BJ (cell line): Measurements from ENCODE around the gene CUL7. TPM values are rescaled to one million over a fixed set of nuclear protein-coding genes. Genes with fewer than 3 reads are reported as not detected.

Source experiments
- CTCF ChIA-PET: fragments of 350-600 bp; formaldehyde crosslinking; extraction: SDS; loops from one replicate; lab custom pipeline; 2021; ENCODE audit warnings: antibody characterized with exemption, inconsistent platforms; lab: Yijun Ruan, JAX
- POLR2A ChIA-PET: fragments of 300-600 bp; sonication (Branson Sonifier 250); formaldehyde crosslinking; extraction: SDS; loops from one replicate; lab custom pipeline; 2021; ENCODE audit warnings: antibody characterized with exemption; lab: Charles Lee
- DNase-seq: peaks from one replicate; pipeline ENCODE4 v3.0.0-alpha.2; 2011; ENCODE audit warnings: low read depth
- H3K27me3 ChIP-seq: 2 replicates; pipeline ENCODE4 v1.6.0; 2011; ENCODE audit warnings: low read length; ENCODE audit not compliant: control insufficient read depth, insufficient read depth
- H3K36me3 ChIP-seq: 2 replicates; pipeline ENCODE4 v1.5.1; 2011; ENCODE audit warnings: low read length; ENCODE audit not compliant: control insufficient read depth, insufficient read depth
- H3K4me3 ChIP-seq: 2 replicates; pipeline ENCODE4 v1.5.1; 2011; ENCODE audit warnings: low read depth, mild to moderate bottlenecking, control low read depth, low read length
- polyA plus RNA-seq: library from polyadenylated mRNA; depleted of rRNA; stranded (reverse); fragments of >200 nt; gene quantifications from 2 replicates; pipeline ENCODE4 v1.2.3, GENCODE V29; 2011
- TF ChIP-seq, protein P1 (sequence below): IDR thresholded peaks from 2 replicates; pipeline ENCODE4 v1.5.1; 2011; ENCODE audit warnings: low read depth, mild to moderate bottlenecking, control low read depth, inconsistent platforms, low read length, moderate library complexity; ENCODE audit not compliant: insufficient read depth

Gene CUL7
- polyA plus RNA-seq, 1 experiment = 50.7 TPM

- TF ChIP-seq, protein P1, sequence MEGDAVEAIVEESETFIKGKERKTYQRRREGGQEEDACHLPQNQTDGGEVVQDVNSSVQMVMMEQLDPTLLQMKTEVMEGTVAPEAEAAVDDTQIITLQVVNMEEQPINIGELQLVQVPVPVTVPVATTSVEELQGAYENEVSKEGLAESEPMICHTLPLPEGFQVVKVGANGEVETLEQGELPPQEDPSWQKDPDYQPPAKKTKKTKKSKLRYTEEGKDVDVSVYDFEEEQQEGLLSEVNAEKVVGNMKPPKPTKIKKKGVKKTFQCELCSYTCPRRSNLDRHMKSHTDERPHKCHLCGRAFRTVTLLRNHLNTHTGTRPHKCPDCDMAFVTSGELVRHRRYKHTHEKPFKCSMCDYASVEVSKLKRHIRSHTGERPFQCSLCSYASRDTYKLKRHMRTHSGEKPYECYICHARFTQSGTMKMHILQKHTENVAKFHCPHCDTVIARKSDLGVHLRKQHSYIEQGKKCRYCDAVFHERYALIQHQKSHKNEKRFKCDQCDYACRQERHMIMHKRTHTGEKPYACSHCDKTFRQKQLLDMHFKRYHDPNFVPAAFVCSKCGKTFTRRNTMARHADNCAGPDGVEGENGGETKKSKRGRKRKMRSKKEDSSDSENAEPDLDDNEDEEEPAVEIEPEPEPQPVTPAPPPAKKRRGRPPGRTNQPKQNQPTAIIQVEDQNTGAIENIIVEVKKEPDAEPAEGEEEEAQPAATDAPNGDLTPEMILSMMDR = no peak
- ChIA-PET POLR2A (no interaction called here), CTCF (no interaction called here)
- H3K4me3 ChIP-seq = no peak overlapping the region
- DNase-seq = no peak
- peaks cover 28% of the 10 kb centered on the region for H3K36me3 ChIP-seq
- H3K27me3 ChIP-seq = no peaks in the 10 kb centered on the region
These were observed 27.3 kb downstream of the CUL7 start for GRCh38 chr6:43026365-43026764.

- H3K36me3 ChIP-seq = peaks cover 30% of the 10 kb centered on the region
- TF ChIP-seq, protein P1 = no peak
- H3K4me3 ChIP-seq = no peak overlapping the region
- ChIA-PET POLR2A (no interaction called here), CTCF (interaction anchor here (0.7 to 0.8 kb wide), 2 partner anchors 119 to 374 kb away, joined by 3 to 6 read pairs; no protein-coding TSS in a partner anchor)
- H3K27me3 ChIP-seq = no peaks in the 10 kb centered on the region
- no peak for DNase-seq
These were observed 29.2 kb downstream of the CUL7 start for GRCh38 chr6:43024436-43024835.

- TF ChIP-seq, protein P1 = no peak
- DNase-seq = no peak
- Histone ChIP-seq H3K36me3 (peaks cover 30% of the 10 kb centered on the region), H3K27me3 (no peaks in the 10 kb centered on the region), H3K4me3 (peak within 1 kb of the TSS; percentile 57)
- CTCF ChIA-PET = interaction anchor here (0.7 to 1.7 kb wide), 5 partner anchors 11 to 122 kb away, joined by 3 to 7 read pairs (median 3); no protein-coding TSS in a partner anchor
- POLR2A ChIA-PET = no interaction called here
These were observed 32.2 kb downstream of the CUL7 start, which contains the start of gene RRP36 for GRCh38 chr6:43021270-43022047. RRP36 (plus strand) TSS chr6:43021623; CDS start chr6:43021655, 32 bp downstream.

DNA sequence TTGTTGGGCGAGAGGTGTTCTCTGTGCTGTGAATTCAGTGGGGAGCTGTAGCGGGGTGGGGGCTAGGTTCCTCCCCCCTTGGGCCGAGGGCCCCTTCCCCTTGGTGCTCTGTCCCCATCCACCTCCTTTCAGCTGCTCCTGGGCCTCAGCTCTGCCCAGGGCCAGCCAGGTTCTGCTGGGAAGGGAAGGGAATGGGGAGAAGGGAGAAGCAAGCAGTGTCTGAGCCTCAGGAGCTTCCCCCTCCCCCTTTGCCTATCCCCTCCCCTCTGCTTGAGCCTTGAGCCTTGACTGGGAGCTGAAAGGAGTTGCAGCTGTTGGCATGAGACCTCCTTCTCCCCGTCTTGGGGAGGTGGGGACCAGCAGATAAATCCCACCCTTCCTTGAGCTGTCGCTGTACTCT lies 32.8 kb downstream of the CUL7 start:
- ChIA-PET CTCF (interaction anchor here (0.9 to 1.7 kb wide), 3 partner anchors 11 to 123 kb away, joined by 3 to 7 read pairs (median 4); no protein-coding TSS in a partner anchor), POLR2A (interaction anchor here (0.6 kb wide), 1 partner anchor 16 kb away, joined by 3 read pairs; no protein-coding TSS in a partner anchor)
- no peak overlapping the region for H3K4me3 ChIP-seq
- peaks cover 27% of the 10 kb centered on the region for H3K36me3 ChIP-seq
- no peaks in the 10 kb centered on the region for H3K27me3 ChIP-seq
- TF ChIP-seq, protein P1 = no peak
- DNase-seq = no peak

DNA sequence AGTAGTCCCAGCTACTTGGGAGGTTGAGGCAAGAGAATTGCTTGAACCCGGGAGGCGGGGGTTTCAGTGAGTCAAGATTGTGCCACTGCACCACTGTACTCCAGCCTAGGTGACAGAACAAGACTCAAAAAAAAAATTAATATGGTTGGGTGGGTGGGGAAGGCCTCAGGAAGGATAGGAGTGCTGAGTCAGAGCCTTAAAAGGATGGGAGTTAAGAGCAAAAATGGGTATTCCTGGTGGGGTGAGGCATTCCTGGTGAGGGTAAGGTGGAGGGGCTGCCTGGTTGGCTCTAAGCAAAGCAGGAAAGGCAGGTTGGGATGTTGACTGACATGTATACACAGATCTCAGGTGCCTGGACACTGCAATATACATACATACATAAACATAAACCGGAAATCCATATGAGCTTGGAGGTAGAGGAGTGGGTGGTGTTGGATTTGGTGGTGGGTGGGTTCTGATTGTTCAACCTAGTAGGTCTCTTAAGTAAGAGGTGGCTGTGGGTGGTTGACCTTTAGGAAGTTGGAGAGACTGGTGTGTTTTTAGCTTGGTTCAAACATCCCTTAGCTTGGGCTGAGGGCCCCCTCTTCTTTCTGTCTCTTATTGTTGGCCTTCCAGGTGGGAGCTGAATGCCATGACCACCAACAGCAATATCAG lies 33.5 kb downstream of the CUL7 start:
- CTCF ChIA-PET = interaction anchor here (0.7 to 1.7 kb wide), 3 partner anchors 10 to 134 kb away, joined by 3 to 7 read pairs (median 4); no protein-coding TSS in a partner anchor
- POLR2A ChIA-PET = interaction anchor here (0.6 kb wide), 1 partner anchor 17 kb away, joined by 3 read pairs; no protein-coding TSS in a partner anchor

More for the DNA sequence above, 33.5 kb downstream of the CUL7 start:
- TF ChIP-seq, protein P1 = no peak
- H3K36me3 ChIP-seq = peaks cover 26% of the 10 kb centered on the region
- no peak overlapping the region for H3K4me3 ChIP-seq
- no peaks in the 10 kb centered on the region for H3K27me3 ChIP-seq
- no peak for DNase-seq
